Gastrocnemius medialis (tissue), 4 donors: ENCODE data around the gene CCT6A. TPM values are rescaled to one million over a fixed set of nuclear protein-coding genes. Genes with fewer than 3 reads are reported as not detected.
A peak's percentile ranks its signal among the peaks of the same experiment; 100 is the strongest.
"Not testable (repeated sequence)": the region's sequence is repeated elsewhere in the genome, so short reads cannot be mapped to it uniquely, and the experiment has no call there.

ENCODE experiments used
- ATAC-seq, 2 donors: fragments of 150-250 bp; one replicate each; pipeline ENCODE4 v1.9.1; 2016
- DNase-seq, 2 donors: peaks; one replicate each; pipeline ENCODE4 v3.0.0-alpha.2; 2019
- H3K27ac ChIP-seq, 4 donors: fragments of 200-600 bp; sonication (generic); 1 replicate in 1 of 4; 2 replicates in 3 of 4; pipeline ENCODE4 v1.5.1; 2016 to 2018; ENCODE audit warnings: mild to moderate bottlenecking in 2 of 4, moderate library complexity in 1 of 4
- H3K27me3 ChIP-seq, 3 donors: fragments of 200-600 bp; sonication (generic) in 2 of 3; 1 replicate in 1 of 3; 2 replicates in 2 of 3; pipeline versions ENCODE4 v1.5.1 to v1.6.0; 2016 to 2019; ENCODE audit warnings: mild to moderate bottlenecking in 1 of 3, moderate library complexity in 1 of 3
- H3K36me3 ChIP-seq, 2 donors: fragments of 200-600 bp; sonication (generic) in 1 of 2; one replicate each; pipeline ENCODE4 v1.5.1; 2017 to 2018
- H3K4me1 ChIP-seq, 2 donors: fragments of 200-600 bp; sonication (generic) in 1 of 2; one replicate each; pipeline ENCODE4 v1.5.1; 2016 to 2017; ENCODE audit warnings: mild to moderate bottlenecking in 2 of 2
- H3K4me3 ChIP-seq, 4 donors: fragments of 200-600 bp; sonication (generic) in 3 of 4; 1 replicate in 1 of 4; 2 replicates in 3 of 4; pipeline ENCODE4 v1.5.1; 2016 to 2019; ENCODE audit warnings: mild to moderate bottlenecking in 2 of 4
- H3K9me3 ChIP-seq, 3 donors: fragments of 200-600 bp; sonication (generic) in 2 of 3; 1 replicate in 1 of 3; 2 replicates in 2 of 3; pipeline ENCODE4 v1.5.1; 2016 to 2019
- CTCF ChIP-seq, 5 experiments: fragments of 450-650 bp in 3 of 5; fragments of 200-600 bp in 2 of 5; sonication (generic) in 2 of 5; IDR thresholded peaks in 4 of 5; conservative IDR thresholded peaks in 1 of 5; 1 replicate in 4 of 5; 2 replicates in 1 of 5; pipeline ENCODE4 v1.5.1; 2016 to 2019; ENCODE audit warnings: antibody characterized with exemption in 5 of 5, mild to moderate bottlenecking in 3 of 5, moderate library complexity in 3 of 5
- POLR2A ChIP-seq, 2 donors: fragments of 450-650 bp; IDR thresholded peaks; one replicate each; pipeline ENCODE4 v1.6.1; 2017; ENCODE audit warnings: antibody characterized with exemption in 2 of 2, mild to moderate bottlenecking in 2 of 2, moderate library complexity in 2 of 2
- in situ Hi-C, 4 donors: fragments of 200-750 bp; cut with MboI; loops; one replicate each; pipeline versions ENCODE4 v1.15.0 to v1.8.0; 2017; ENCODE audit warnings: low sequenced_read_pairs in 4 of 4
- intact Hi-C: fragments of 100-400 bp; cut with DNase I; formaldehyde crosslinking; loops from one replicate; pipeline ENCODE4 v1.15.1; 2023; ENCODE audit warnings: low total_unique reads
- total RNA-seq, 4 donors: library from RNA; depleted of rRNA; stranded (reverse); fragments of >200 nt; gene quantifications; one replicate each; pipeline versions ENCODE4 v1.1.0 to v1.2.3, GENCODE V29; 2016

The CCT6A gene
- total RNA-seq, 4 donors from 2014 or later: 95.9 to 158 (median 114) TPM

- TF ChIP-seq CTCF (IDR thresholded peaks at IDR 0.05 in 4 of 5, conservative IDR thresholded peaks at IDR 0.05 in 1 of 5) (no peak), POLR2A (IDR thresholded peaks at IDR 0.05) (no peak)
- in situ Hi-C loops (loop anchor here in 2 of 4 donors (5.0 to 10.0 kb wide), 2 partner anchors 63 to 65 kb away; no protein-coding TSS in a partner anchor), intact Hi-C loops (no loop called here)
- Histone ChIP-seq H3K27ac (no peak overlapping the region), H3K4me1 (no peaks in the 10 kb centered on the region), H3K9me3 (no peaks in the 10 kb centered on the region), H3K4me3 (no peak overlapping the region), H3K27me3 (no peaks in the 10 kb centered on the region), H3K36me3 (peaks cover 0 to 5% of the 10 kb centered on the region in 2 donors)
- DNase-seq: peak in 1 of 2 donors; percentile 50
- peak in 1 of 2 donors; percentile 63 for ATAC-seq
These were observed 41.9 kb upstream of the CCT6A start for GRCh38 chr7:56009695-56010094.

GRCh38 chr7:56017015-56017414 is 34.5 kb upstream of the CCT6A start:
- H3K27ac ChIP-seq, ATAC-seq, DNase-seq, H3K4me3 ChIP-seq, H3K4me1 ChIP-seq, H3K27me3 ChIP-seq, intact Hi-C loops, H3K9me3 ChIP-seq, in situ Hi-C loops: not testable (repeated sequence)
- H3K36me3 ChIP-seq: peaks cover 0 to 12% of the 10 kb centered on the region in 2 donors

GRCh38 chr7:56019501-56019900 is 32.1 kb upstream of the CCT6A start:
- intact Hi-C loops: no loop called here
- in situ Hi-C loops: no loop called here
- Histone ChIP-seq H3K36me3 (peaks cover 0 to 8% of the 10 kb centered on the region in 2 donors), H3K4me3 (no peak overlapping the region), H3K27me3 (no peaks in the 10 kb centered on the region), H3K9me3 (no peaks in the 10 kb centered on the region), H3K4me1 (peaks cover 0 to 4% of the 10 kb centered on the region in 2 donors), H3K27ac (no peak overlapping the region)
- ATAC-seq (no peak), DNase-seq (no peak)
- no peak for TF ChIP-seq CTCF (IDR thresholded peaks at IDR 0.05 in 4 of 5, conservative IDR thresholded peaks at IDR 0.05 in 1 of 5)

- in situ Hi-C loops: loop anchor here in 1 of 4 donors (10.0 kb wide), 1 partner anchor 259 kb away; no protein-coding TSS in a partner anchor
- H3K4me1 ChIP-seq: peaks cover 0 to 4% of the 10 kb centered on the region in 2 donors
- H3K4me3 ChIP-seq: no peak overlapping the region
- no peaks in the 10 kb centered on the region for H3K27me3 ChIP-seq
- H3K36me3 ChIP-seq: peaks cover 0 to 8% of the 10 kb centered on the region in 2 donors
- TF ChIP-seq POLR2A (IDR thresholded peaks at IDR 0.05): no peak
- ATAC-seq (peak in 1 of 2 donors; percentile 60), DNase-seq (no peak)
- intact Hi-C loops: no loop called here
- H3K9me3 ChIP-seq: no peaks in the 10 kb centered on the region
- no peak overlapping the region for H3K27ac ChIP-seq
These were observed 28.1 kb upstream of the CCT6A start for GRCh38 chr7:56023500-56023899.

- Histone ChIP-seq H3K27ac (no peak overlapping the region), H3K36me3 (no peaks in the 10 kb centered on the region), H3K9me3 (no peaks in the 10 kb centered on the region), H3K27me3 (no peaks in the 10 kb centered on the region), H3K4me1 (peaks cover 0 to 4% of the 10 kb centered on the region in 2 donors), H3K4me3 (no peak overlapping the region)
- no peak for TF ChIP-seq POLR2A (IDR thresholded peaks at IDR 0.05)
- no peak for DNase-seq
- in situ Hi-C loops: loop anchor here in 1 of 4 donors (10.0 kb wide), 1 partner anchor 262 kb away; no protein-coding TSS in a partner anchor
- intact Hi-C loops: no loop called here
- no peak for ATAC-seq
These were observed 25.0 kb upstream of the CCT6A start for GRCh38 chr7:56026538-56026937.

GRCh38 chr7:56028942-56029630 is 22.5 kb upstream of the CCT6A start:
- no peak for TF ChIP-seq CTCF (IDR thresholded peaks at IDR 0.05 in 4 of 5, conservative IDR thresholded peaks at IDR 0.05 in 1 of 5)
- no peak for TF ChIP-seq POLR2A (IDR thresholded peaks at IDR 0.05)
- DNase-seq (no peak), ATAC-seq (no peak)
- in situ Hi-C loops: loop anchor here in 1 of 4 donors (10.0 kb wide), 1 partner anchor 264 kb away; no protein-coding TSS in a partner anchor
- Histone ChIP-seq H3K4me3 (no peak overlapping the region), H3K4me1 (peaks cover 0 to 5% of the 10 kb centered on the region in 2 donors), H3K9me3 (no peaks in the 10 kb centered on the region), H3K36me3 (no peaks in the 10 kb centered on the region), H3K27ac (no peak overlapping the region), H3K27me3 (no peaks in the 10 kb centered on the region)
- intact Hi-C loops: no loop called here
